Liver (tissue), 9 donors: ENCODE data around the gene C19orf25. TPM values are rescaled to one million over a fixed set of nuclear protein-coding genes. Genes with fewer than 3 reads are reported as not detected.

ENCODE experiments used
- DNase-seq: peaks from one replicate; pipeline ENCODE4 v3.0.0-alpha.2; 2017; ENCODE audit warnings: low spot score
- H3K27ac ChIP-seq, 2 donors: one replicate each; pipeline ENCODE4 v1.7.0; 2013; ENCODE audit warnings: inconsistent platforms in 2 of 2, low read length in 2 of 2, control low read depth in 1 of 2, low read depth in 1 of 2, mild to moderate bottlenecking in 1 of 2
- H3K27me3 ChIP-seq, 4 donors: one replicate each; pipeline versions ENCODE4 v1.6.1 to v1.7.0; 2013; ENCODE audit warnings: low read length in 3 of 4, inconsistent platforms in 1 of 4, mild to moderate bottlenecking in 1 of 4, moderate library complexity in 1 of 4; ENCODE audit not compliant: control insufficient read depth in 4 of 4, insufficient read depth in 4 of 4
- H3K36me3 ChIP-seq, 4 donors: one replicate each; pipeline versions ENCODE4 v1.6.1 to v1.7.0; 2013; ENCODE audit warnings: low read length in 3 of 4, mild to moderate bottlenecking in 3 of 4, low read depth in 1 of 4, moderate library complexity in 1 of 4; ENCODE audit not compliant: control insufficient read depth in 4 of 4, insufficient read depth in 3 of 4
- H3K4me1 ChIP-seq, 4 donors: one replicate each; pipeline versions ENCODE4 v1.6.1 to v1.7.0; 2013; ENCODE audit warnings: low read length in 3 of 4, mild to moderate bottlenecking in 3 of 4, moderate library complexity in 1 of 4; ENCODE audit not compliant: control insufficient read depth in 4 of 4, insufficient read depth in 4 of 4
- H3K4me3 ChIP-seq, 3 donors: one replicate each; pipeline versions ENCODE4 v1.6.1 to v1.7.0; 2013; ENCODE audit warnings: low read length in 3 of 3, control low read depth in 1 of 3, low read depth in 1 of 3, mild to moderate bottlenecking in 1 of 3
- H3K9ac ChIP-seq, 2 donors: one replicate each; pipeline ENCODE4 v1.7.0; 2013; ENCODE audit warnings: low read length in 2 of 2, mild to moderate bottlenecking in 2 of 2, moderate library complexity in 2 of 2, control low read depth in 1 of 2, low read depth in 1 of 2
- H3K9me3 ChIP-seq, 4 donors: one replicate each; pipeline versions ENCODE4 v1.6.1 to v1.7.0; 2013; ENCODE audit warnings: low read length in 3 of 4; ENCODE audit not compliant: control insufficient read depth in 4 of 4
- ATF3 ChIP-seq: IDR thresholded peaks from 2 replicates; pipeline ENCODE4 v1.6.1; 2016; ENCODE audit warnings: antibody characterized with exemption
- CTCF ChIP-seq: fragments of 150-350 bp; IDR thresholded peaks from 2 replicates; pipeline ENCODE4 v1.5.1; 2017; ENCODE audit warnings: improper control_type of control experiment, low read depth, low read length; ENCODE audit not compliant: missing input control
- EGR1 ChIP-seq, 2 donors: IDR thresholded peaks; 2 replicates each; pipeline ENCODE4 v1.6.1; 2016 to 2018; ENCODE audit warnings: antibody characterized with exemption in 2 of 2, low read depth in 2 of 2
- FOXA1 ChIP-seq: IDR thresholded peaks from 2 replicates; pipeline ENCODE4 v1.6.1; 2016; ENCODE audit warnings: antibody characterized with exemption
- FOXA2 ChIP-seq: IDR thresholded peaks from 2 replicates; pipeline ENCODE4 v1.6.1; 2016; ENCODE audit warnings: antibody characterized with exemption
- GABPA ChIP-seq, 2 donors: IDR thresholded peaks in 1 of 2; conservative IDR thresholded peaks in 1 of 2; 2 replicates each; pipeline ENCODE4 v1.6.1; 2016; ENCODE audit warnings: antibody characterized with exemption in 2 of 2, mild to moderate bottlenecking in 1 of 2, moderate library complexity in 1 of 2
- HNF4A ChIP-seq, 2 donors: conservative IDR thresholded peaks; 2 replicates each; pipeline ENCODE4 v1.6.1; 2016; ENCODE audit warnings: antibody characterized with exemption in 2 of 2, mild to moderate bottlenecking in 2 of 2
- HNF4G ChIP-seq: IDR thresholded peaks from 2 replicates; pipeline ENCODE4 v1.6.1; 2016; ENCODE audit warnings: antibody characterized with exemption
- JUND ChIP-seq, 2 donors: IDR thresholded peaks; 2 replicates each; pipeline ENCODE4 v1.6.1; 2016; ENCODE audit warnings: antibody characterized with exemption in 2 of 2
- MAX ChIP-seq: IDR thresholded peaks from 2 replicates; pipeline ENCODE4 v1.6.1; 2016; ENCODE audit warnings: antibody characterized with exemption
- NR2F2 ChIP-seq: IDR thresholded peaks from 2 replicates; pipeline ENCODE4 v1.6.1; 2016; ENCODE audit warnings: antibody characterized with exemption
- RAD21 ChIP-seq, 2 donors: IDR thresholded peaks; 2 replicates each; pipeline ENCODE4 v1.6.1; 2016; ENCODE audit warnings: antibody characterized with exemption in 2 of 2, mild to moderate bottlenecking in 2 of 2
- RXRA ChIP-seq, 2 donors: IDR thresholded peaks; 2 replicates each; pipeline ENCODE4 v1.6.1; 2017 to 2018; ENCODE audit warnings: antibody characterized with exemption in 2 of 2, mild to moderate bottlenecking in 1 of 2
- SP1 ChIP-seq: IDR thresholded peaks from 2 replicates; pipeline ENCODE4 v1.6.1; 2018; ENCODE audit warnings: antibody characterized with exemption, mild to moderate bottlenecking
- TAF1 ChIP-seq: conservative IDR thresholded peaks from 2 replicates; pipeline ENCODE4 v1.6.1; 2016; ENCODE audit warnings: antibody characterized with exemption, mild to moderate bottlenecking
- YY1 ChIP-seq: IDR thresholded peaks from 2 replicates; pipeline ENCODE4 v1.6.1; 2016; ENCODE audit warnings: antibody characterized with exemption, mild to moderate bottlenecking
- WGBS: extraction: QIAGEN DNeasy Blood & Tissue Kit; methylation state at CpG from one replicate; pipeline ENCODE4 v1.1.7; 2013; 5-methylcytosine and 5-hydroxymethylcytosine counted together
- polyA plus RNA-seq, 2 donors: library from polyadenylated mRNA; stranded (reverse) in 1 of 2; unstranded in 1 of 2; fragments of 200-250 nt in 1 of 2; fragments of >200 nt in 1 of 2; fragmentation: Nextera tagmentation in 1 of 2; extraction: Ambion mirVana in 1 of 2; gene quantifications; one replicate each; pipeline versions ENCODE4 v1.2.1 to v1.2.3, GENCODE V29; 2013 to 2015
- total RNA-seq, 2 donors: library from RNA; depleted of rRNA; stranded (reverse); fragments of >200 nt; gene quantifications; one replicate each; pipeline ENCODE4 v1.2.3, GENCODE V29; 2014
- TF ChIP-seq, protein P1 (sequence below): IDR thresholded peaks from 2 replicates; pipeline ENCODE4 v1.6.1; 2016; ENCODE audit warnings: antibody characterized with exemption
- TF ChIP-seq, protein P2 (sequence below): IDR thresholded peaks from 2 replicates; pipeline ENCODE4 v1.6.1; 2016; ENCODE audit warnings: antibody characterized with exemption, mild to moderate bottlenecking
- donor health status: healthy.
- donor health status: healthy.
- donor health status: healthy.
- donor health status: healthy.
- donor health status: healthy.

C19orf25 gene
- total and polyA plus RNA-seq, 4 donors = 15.1 to 19.8 (median 18.5) TPM

GRCh38 chr19:1435378-1435989 is 43.5 kb downstream of the C19orf25 start:
- H3K9me3 ChIP-seq = no peaks in the 10 kb centered on the region
- TF ChIP-seq MAX = no peak
- TF ChIP-seq FOXA1 = no peak
- no peak for TF ChIP-seq HNF4G
- TF ChIP-seq CTCF = no peak
- no peak for TF ChIP-seq SP1
- TF ChIP-seq, protein P1, sequence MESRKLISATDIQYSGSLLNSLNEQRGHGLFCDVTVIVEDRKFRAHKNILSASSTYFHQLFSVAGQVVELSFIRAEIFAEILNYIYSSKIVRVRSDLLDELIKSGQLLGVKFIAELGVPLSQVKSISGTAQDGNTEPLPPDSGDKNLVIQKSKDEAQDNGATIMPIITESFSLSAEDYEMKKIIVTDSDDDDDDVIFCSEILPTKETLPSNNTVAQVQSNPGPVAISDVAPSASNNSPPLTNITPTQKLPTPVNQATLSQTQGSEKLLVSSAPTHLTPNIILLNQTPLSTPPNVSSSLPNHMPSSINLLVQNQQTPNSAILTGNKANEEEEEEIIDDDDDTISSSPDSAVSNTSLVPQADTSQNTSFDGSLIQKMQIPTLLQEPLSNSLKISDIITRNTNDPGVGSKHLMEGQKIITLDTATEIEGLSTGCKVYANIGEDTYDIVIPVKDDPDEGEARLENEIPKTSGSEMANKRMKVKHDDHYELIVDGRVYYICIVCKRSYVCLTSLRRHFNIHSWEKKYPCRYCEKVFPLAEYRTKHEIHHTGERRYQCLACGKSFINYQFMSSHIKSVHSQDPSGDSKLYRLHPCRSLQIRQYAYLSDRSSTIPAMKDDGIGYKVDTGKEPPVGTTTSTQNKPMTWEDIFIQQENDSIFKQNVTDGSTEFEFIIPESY = no peak
- no peak for TF ChIP-seq ATF3
- TF ChIP-seq NR2F2 = no peak
- TF ChIP-seq RXRA (IDR thresholded peaks at IDR 0.05) = no peak
- no peak for TF ChIP-seq FOXA2
- no peak for TF ChIP-seq YY1
- TF ChIP-seq HNF4A (conservative IDR thresholded peaks at IDR 0.05) = no peak
- no peak for TF ChIP-seq JUND (IDR thresholded peaks at IDR 0.05)
- TF ChIP-seq TAF1 = no peak
- peaks cover 7 to 20% (median 13%) of the 10 kb centered on the region in 4 donors for H3K4me1 ChIP-seq
- H3K36me3 ChIP-seq = peaks cover 9 to 40% (median 20%) of the 10 kb centered on the region in 4 donors
- H3K9ac ChIP-seq = no peak overlapping the region
- no peak overlapping the region for H3K27ac ChIP-seq
- WGBS = 88% methylated on average over 21 of the region's 21 CpGs
- H3K27me3 ChIP-seq = no peaks in the 10 kb centered on the region
- DNase-seq = no peak
- no peak overlapping the region for H3K4me3 ChIP-seq

- no peak overlapping the region for H3K27ac ChIP-seq
- H3K9me3 ChIP-seq = no peaks in the 10 kb centered on the region
- WGBS = 94% methylated on average over 39 of the region's 39 CpGs
- peaks cover 5 to 20% (median 10%) of the 10 kb centered on the region in 4 donors for H3K4me1 ChIP-seq
- no peak overlapping the region for H3K4me3 ChIP-seq
- H3K9ac ChIP-seq = no peak overlapping the region
- H3K36me3 ChIP-seq = peaks cover 4 to 35% (median 22%) of the 10 kb centered on the region in 4 donors
- H3K27me3 ChIP-seq = no peaks in the 10 kb centered on the region
- no peak for DNase-seq
- TF ChIP-seq, protein P1 = no peak
- no peak for TF ChIP-seq FOXA2
- no peak for TF ChIP-seq EGR1 (IDR thresholded peaks at IDR 0.05; ENCODE audit: low read depth in 2 of 2)
- no peak for TF ChIP-seq MAX
- no peak for TF ChIP-seq GABPA (IDR thresholded peaks at IDR 0.05 in 1 of 2, conservative IDR thresholded peaks at IDR 0.05 in 1 of 2)
- no peak for TF ChIP-seq RAD21 (IDR thresholded peaks at IDR 0.05)
- TF ChIP-seq SP1 = no peak
- no peak for TF ChIP-seq FOXA1
- TF ChIP-seq JUND (IDR thresholded peaks at IDR 0.05) = no peak
- TF ChIP-seq HNF4G = no peak
- TF ChIP-seq TAF1 = no peak
- TF ChIP-seq HNF4A (conservative IDR thresholded peaks at IDR 0.05) = no peak
- no peak for TF ChIP-seq CTCF
- TF ChIP-seq RXRA (IDR thresholded peaks at IDR 0.05) = no peak
- TF ChIP-seq YY1 = no peak
- no peak for TF ChIP-seq NR2F2
- TF ChIP-seq, protein P2, sequence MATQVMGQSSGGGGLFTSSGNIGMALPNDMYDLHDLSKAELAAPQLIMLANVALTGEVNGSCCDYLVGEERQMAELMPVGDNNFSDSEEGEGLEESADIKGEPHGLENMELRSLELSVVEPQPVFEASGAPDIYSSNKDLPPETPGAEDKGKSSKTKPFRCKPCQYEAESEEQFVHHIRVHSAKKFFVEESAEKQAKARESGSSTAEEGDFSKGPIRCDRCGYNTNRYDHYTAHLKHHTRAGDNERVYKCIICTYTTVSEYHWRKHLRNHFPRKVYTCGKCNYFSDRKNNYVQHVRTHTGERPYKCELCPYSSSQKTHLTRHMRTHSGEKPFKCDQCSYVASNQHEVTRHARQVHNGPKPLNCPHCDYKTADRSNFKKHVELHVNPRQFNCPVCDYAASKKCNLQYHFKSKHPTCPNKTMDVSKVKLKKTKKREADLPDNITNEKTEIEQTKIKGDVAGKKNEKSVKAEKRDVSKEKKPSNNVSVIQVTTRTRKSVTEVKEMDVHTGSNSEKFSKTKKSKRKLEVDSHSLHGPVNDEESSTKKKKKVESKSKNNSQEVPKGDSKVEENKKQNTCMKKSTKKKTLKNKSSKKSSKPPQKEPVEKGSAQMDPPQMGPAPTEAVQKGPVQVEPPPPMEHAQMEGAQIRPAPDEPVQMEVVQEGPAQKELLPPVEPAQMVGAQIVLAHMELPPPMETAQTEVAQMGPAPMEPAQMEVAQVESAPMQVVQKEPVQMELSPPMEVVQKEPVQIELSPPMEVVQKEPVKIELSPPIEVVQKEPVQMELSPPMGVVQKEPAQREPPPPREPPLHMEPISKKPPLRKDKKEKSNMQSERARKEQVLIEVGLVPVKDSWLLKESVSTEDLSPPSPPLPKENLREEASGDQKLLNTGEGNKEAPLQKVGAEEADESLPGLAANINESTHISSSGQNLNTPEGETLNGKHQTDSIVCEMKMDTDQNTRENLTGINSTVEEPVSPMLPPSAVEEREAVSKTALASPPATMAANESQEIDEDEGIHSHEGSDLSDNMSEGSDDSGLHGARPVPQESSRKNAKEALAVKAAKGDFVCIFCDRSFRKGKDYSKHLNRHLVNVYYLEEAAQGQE = no peak
Observed at GRCh38 chr19:1434577-1435060, 44.4 kb downstream of the C19orf25 start.
